Activated T-helper 9 cell treated with anti-CD3 and anti-CD28 coated beads, Interleukin-2, amount 50 U/mL, for 16 hours (primary cell): Measurements from ENCODE around the gene RHEBL1.

Experiments
- DNase-seq: peaks from one replicate; pipeline ENCODE4 v3.0.0-alpha.2; 2020; ENCODE audit warnings: low read depth

RHEBL1 gene

DNA sequence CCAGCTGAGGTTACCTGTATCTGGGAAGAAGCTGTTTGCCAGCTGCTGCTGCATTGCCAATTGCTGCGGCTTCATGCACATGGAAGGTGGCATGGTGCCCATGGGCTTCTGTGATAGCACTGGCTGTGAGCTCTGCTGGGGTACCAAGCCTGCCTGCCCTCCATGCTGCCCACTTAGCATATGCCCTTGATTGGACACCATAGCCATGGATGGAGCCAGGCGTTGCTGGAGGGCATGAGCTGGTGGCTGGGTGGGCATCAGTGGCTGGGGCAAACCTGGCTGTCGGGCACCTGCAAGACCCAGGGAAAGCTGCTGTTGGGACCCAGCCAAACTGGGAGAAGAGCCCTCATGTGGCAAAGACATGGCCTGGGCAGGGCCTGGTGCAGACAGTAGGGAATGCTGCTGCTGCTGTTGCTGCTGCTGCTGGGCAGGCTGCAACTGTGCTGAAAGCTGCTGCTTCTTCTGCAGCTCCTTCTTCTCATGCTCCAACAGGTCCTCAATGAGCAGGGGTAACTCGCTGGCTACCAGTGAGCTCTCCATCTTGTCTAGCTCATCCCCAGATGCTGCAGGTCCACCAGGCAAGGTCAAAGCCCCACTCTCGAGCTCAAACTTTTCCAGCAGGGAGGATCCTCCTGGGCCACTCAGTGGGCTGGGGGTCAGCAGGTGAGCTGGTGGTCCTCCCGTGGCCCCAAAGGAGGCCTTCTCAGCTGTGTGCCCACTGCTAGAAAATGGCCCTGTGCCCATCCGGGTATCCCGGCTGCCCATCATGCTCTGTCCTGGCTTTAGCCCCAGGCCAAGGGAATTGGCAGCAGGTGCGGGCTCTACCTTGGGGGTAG lies 32.5 kb downstream of the RHEBL1 start:
- no peak for DNase-seq

DNA sequence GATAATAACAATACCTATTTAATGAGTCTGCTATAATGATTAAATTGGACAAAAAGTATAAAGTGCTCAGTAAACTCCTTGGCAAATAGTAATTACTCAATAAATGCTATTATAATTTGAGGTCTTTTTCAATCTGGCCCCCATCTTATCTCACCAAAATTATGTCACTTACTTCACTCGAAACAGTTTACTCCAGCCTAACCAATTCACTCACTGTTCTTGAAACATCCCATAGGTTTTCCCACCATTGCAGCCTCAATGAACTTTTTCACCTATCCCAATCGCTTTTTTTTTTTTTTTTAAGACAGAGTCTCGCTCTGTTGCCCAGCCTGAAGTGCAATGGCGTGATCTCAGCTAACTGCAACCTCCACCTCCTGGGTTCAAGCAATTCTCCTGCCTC lies 33.8 kb downstream of the RHEBL1 start:
- DNase-seq: no peak

DNA sequence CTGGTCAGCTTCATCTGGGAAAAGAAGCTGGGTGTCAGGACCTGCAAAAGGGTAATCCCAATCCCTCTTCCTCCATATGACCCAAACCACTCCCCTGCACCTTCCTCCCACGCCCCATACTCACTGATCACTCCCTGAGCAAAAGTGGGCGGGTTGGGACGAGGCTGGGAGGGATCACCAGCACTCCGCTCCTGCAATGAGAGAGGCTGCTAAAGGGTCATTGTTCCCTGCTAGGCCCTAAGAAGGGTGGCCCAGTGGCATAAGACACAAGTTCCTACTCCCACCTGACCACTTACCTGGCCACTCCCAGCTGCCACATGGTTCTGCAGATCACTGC lies 35.5 kb downstream of the RHEBL1 start:
- DNase-seq: no peak

DNA sequence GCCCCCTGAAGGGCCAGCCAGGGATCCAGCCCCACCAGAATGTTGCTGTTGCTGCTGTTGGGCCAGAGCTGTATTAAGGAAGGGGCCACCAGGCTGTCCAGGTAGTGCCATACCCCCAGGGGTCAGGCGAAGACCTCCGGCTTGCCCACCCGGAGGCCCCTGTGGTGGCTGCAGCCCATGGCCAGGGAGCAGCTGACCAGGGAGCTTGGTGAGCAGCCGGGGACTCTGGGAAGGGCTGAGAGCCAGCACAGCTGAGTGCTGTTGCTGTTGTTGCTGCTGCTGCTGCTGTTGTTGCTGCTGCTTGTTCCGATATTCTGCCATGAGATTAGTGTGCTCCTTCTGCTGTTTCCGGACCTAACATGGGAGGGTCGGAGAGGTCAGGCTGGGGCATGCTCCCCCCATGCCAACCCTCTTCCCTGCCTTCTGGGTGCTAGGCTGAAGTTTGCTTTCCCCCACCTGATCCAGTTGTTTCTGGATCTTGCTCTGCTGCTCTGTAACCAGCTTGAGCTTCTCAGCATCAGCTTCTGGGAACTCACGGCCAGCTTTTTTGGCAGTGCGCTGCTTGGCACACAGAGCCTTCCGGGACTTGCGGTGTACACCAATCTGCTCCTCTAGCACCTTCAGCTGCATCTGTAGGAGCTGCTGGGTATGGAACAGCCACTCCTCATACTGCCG lies 36.0 kb downstream of the RHEBL1 start:
- DNase-seq: no peak

DNA sequence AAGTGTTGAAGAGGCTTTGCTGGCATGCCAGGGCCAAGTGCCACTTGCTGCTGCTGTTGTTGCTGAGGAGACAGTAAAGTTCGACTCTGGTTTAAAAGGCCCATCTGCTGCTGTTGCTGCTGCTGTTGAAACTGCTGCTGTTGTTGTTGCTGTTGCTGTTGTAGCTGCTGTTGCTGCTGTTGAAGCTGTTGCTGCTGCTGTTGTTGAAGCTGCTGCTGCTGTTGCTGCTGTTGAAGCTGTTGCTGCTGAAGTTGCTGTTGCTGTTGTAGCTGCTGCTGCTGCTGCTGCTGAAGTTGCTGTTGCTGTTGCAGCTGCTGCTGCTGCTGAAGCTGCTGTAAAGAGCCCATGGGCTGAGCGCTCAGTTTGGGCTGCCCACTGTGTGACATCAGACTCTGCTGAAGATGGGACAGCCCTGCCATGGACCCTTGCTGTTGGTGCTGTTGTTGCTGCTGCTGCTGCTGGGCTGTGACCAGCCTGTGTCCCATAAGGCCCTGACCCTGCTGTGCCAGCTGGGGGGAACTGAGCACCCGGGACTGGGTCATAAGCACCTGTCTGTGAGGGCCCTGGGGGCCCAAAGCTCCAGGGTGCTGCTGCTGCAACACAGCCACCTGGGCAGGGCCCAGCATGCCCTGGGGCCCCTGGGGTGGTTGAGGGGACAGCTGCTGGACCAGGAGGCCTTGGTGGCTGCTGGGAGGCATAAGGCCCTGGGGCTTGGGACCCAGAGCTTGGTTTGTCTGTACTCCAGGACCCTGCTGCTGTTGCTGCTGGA lies 36.9 kb downstream of the RHEBL1 start:
- DNase-seq: no peak

DNA sequence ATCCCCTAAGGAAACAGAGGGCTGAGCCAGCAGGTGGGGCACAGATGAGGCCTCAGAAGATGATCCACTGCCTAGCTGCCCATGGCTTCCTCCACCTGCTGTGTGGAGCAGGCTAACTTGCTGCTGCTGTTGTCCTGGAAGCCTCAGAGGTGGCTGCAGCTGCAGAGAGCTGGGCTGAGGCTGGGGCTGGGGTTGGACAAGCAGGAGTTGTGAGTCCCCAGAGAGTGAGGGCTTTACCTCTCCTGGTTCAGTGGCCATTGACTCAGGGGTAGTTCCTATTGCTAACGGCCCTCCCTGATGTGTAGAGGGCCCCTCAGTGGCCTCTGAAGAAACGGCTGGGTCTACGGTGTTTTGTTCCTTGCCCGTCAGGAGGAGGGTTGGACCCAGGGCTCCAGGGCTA lies 37.5 kb downstream of the RHEBL1 start:
- DNase-seq: no peak

DNA sequence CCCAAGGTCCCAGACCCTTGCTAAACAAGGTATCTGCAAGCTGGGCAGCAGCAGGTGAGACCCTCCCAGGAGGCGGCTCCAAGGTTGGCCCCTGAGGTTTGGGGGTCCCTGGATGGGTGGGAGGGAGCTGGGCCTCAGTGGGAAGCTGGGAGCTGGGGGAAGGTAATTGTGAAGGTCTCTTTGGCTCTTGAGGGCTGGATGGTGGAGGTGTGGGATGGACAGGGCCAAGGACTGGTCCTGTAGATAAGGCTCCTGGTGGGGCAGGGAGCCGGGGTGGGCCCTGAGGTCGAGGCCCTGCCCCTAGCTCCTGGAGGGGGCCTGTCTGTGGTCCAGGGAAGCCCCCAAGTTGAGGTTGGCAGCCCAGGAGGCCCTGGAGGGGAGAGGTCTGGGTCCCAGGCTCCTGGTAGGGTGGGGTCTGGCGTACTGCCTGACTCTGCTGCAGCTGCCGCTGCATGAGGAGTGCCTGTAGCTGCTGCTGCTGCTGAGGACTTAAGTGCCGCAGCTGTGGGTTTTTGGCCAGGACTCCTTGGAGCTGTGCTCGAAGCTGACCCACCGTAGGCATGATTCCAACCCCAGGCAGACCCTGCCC lies 38.1 kb downstream of the RHEBL1 start:
- no peak for DNase-seq

DNA sequence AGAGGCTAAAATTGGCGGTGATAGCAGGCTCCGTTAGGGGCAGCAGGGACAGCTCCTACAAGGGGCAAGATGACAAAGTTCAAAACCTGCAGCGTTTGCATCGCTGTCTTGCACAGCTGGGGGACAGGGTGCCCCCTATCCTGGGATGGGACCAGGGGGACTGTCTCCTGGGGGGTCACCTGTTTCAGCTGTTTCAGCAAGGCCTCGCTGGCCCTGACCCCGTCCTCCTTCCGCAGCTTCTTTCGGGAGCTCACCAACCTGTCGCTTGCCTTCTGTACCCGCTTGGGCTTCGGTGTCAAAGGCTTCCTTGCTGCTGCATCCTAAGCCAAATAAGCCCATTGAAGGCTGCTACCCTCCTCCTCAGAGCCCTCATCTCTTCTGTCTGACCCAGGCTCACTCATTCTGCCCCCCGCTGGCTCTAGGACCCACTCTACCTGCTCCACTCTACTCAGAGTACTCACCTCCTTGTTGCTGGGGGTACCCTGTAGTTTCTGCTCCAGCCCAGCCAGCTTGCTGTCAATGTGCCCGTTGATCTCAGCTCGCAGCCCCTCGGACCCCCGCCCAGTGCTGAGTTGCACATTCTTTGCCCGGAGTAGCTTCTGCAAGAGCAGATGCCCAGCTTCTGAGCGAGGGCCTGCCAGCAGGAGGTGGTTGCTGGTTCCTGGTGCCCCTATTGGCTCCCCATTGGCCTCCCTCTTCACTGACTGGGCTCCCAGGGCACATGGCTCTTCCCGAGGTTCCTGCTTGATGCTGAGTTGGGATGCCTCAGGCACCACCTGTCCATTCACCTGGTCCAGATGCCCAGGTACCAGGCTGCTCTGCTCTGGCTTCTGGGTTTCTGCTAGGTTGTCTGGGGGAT lies 38.8 kb downstream of the RHEBL1 start:
- no peak for DNase-seq

DNA sequence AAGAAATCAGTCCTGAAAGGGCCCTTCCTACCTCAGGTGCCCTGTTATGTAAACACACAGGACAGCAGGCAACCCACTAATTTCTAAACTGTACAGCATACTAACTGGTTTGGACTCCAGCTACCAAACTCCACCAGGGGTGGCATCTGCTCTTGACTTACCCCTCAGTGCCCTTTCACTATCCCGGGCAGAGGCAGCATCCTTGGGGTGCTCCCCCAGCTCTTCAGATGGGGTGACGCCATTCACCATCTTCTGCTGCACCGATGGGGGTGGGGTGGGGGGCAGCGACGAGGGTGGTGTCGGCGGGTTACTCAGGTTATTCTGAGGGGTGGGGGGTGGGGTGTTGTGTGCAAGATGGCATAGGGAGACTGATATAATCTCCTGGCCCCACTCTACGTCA lies 39.7 kb downstream of the RHEBL1 start:
- no peak for DNase-seq

DNA sequence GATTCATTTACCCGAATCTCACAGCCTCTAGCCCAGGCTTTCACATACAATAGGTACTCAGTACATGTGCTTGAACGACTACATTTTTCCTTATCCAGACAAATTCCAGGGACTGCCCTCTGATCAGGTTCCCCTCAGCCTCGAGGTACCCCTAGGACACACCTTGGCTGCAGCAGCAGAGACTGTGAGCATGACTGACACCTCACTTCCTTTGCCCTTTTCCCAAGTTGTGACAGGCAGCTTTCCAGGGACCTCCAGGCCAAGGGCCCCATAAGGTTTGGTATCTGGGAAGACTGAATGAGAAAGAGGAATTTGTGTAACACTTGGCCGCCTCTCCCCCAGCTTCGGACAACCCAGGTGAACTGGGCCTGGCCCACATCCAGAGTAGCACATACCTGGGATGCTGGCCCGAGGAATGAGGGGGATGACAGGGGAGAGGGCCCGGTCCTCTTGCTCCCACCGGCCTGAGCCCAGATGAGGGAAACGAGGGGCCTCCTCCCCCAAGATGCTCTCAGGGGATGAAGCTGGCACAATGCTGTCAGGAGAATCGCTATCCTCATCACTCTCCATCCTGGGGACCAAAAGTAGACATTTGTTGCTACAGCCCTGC lies 41.0 kb downstream of the RHEBL1 start:
- DNase-seq: no peak

DNA sequence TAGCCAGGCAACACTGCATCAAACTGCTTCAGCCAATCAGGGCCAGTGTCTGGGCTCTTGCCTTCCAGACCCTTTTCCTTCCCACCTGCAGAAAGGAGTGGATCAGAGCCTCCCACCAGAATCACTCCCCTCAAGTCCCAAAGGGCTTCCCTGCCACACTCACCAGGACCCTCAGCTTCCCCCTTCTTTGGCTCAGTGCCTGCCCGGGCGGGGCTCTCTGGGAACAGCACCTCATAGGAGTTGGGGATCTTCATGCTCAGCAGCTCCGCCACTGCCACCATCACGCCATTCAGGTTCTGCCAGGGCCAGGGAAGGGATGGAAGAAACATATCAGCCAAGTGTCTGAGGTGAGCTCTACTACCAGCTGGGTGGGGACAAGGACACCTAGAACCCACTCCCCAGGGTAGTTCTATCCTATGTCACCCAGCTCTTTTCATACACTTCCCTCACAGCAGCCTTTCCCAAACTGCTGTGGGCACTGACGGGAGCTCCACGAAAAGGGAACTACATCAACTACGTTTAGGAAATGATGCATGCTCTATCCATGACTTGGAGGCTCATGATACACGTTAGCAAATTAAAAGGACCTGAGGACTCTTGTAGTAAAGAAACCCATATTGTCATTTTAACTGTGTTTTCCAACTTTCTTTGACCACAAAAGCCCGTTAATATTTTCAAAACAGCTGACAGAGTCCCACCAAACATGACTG lies 41.8 kb downstream of the RHEBL1 start:
- DNase-seq: no peak

DNA sequence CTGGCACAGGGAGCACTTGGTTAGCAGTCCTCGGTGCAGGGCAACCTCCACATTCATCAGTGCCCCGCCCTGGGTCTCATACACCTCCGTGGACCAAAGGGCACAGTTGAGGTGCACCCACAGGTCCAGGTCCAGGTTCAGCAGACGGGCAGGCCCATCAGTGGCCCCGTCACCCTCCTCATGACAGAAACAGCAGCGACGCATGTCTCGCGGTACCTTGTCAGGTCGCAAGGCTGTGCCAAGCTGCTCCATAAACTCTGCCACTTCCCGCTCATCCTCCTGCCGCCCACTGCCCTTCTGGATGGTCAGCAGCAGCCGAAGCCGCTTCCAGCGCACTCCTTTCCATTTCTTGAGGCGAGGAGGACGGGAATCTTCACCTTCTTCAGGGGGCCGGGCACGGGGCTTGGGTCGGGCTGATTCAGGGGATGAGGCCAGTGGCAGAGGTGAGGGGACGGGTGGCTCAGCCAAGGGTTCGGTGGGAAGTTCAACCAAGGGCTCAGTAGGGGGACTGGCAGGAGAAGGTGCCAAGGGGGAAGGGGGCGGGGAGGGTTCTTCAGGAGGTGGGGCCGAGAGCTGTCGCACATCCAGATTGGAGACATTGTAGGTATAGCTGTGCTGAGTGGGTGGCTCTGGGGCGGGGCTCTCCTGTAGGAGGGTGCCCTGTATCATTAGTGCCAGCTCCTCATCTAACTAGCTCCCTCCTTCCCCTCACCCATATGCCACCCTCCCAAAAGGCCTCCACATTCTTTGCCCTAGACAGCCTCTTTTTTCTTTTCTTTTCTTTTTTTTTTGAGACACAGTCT lies 42.9 kb downstream of the RHEBL1 start:
- no peak for DNase-seq

DNA sequence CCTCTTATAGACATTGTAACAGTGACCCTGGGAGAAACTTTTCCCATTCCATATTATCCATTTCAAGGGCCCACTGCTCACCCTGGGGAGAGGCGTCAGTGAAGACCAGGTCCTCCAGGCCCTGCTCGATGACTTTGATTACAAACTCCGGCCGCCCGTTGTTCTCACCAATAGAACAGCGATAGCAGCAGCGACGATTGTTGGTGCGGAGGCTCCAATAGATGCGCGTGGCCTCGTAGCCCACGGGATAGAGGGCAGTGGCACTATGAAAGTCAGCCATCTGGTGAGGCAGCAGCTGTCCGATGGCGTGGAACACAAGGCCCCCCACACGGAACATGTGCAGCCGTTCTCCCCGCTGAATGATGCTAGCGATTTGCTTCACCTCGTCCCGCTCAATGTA lies 43.7 kb downstream of the RHEBL1 start:
- no peak for DNase-seq

DNA sequence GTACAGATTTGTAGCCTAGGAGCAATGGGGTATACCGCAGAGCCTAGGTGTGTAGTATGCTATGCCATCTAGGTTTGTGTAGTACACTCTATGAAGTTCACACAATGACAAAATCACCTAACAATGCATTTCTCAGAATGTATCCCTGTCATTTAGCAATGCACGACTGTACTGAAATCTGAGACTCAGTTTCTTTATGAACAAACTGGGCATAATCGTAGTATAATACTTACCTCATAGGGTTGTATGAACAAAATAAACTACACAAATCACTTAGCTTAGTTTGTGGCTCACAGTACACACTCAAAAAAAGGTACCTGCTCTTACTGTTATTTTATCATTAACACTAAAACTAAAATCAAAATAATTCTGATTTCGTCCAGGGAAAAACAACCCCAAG lies 44.3 kb downstream of the RHEBL1 start:
- DNase-seq: no peak

DNA sequence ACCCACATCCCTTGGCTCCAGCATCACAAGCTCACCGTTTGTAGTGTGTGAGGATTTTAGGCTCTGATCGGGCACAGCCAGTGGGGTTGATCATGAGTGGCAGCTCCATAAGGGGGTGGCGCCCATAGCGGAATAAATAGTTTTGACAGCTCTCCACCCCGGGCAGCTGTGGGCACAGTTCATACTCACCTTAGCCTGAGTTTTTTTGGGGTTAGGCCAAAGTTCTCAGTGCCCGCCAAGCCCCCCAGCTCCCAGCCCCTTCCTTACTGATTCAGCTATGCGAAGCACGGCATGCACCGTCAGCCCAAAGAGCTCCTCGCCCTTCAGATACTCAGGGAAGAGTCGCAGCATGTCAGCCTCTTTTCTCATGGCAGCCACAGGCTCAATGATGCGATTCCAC lies 45.2 kb downstream of the RHEBL1 start:
- DNase-seq: no peak

DNA sequence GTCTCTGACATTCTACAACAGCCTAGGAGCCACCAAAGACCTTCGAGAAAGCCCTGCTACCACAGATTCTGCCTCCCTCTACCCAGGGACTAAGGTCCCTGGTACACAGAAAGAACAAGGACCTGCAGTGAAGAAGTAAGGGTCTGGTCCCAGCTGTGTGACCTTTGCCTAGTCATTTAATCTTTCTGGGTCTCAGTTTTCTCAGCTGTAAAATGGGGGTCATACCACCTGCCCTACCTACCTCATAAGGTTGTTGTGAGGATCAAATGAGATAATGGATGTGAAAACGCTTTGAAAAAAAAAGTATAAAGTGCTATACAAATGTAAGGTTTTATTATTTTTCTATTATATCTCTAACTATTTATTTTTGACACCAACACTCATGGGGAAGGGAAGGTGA lies 46.0 kb downstream of the RHEBL1 start:
- DNase-seq: no peak

DNA sequence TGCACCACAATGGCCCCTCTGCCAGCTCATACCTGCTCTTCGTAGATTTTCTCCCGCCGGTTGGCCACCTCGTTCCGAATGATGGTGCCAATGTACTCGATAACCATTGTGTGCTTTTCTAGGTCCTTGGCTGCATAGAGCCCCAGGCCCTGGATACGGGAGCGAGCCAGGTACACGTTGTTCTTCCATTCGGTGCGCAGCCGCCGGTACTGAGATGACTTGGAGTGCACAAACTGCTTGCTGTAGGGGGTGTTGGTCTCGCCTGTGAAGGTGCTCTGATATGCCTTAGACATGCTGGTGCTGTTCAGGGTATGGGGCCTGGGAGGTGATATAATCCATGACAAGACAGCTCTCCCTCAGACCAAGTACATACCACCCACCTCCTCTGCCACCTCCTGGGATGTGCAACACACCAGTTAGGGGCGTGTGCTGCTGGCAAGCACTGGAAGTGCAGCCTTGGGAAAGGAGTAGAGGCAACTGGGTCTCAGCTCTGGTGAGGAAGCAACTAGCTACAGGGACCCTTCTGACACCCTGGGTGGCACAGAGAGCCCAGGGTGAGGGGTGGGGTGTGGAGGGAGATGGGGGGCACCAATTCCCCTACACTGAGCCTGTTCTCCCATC lies 47.1 kb downstream of the RHEBL1 start:
- DNase-seq: no peak

DNA sequence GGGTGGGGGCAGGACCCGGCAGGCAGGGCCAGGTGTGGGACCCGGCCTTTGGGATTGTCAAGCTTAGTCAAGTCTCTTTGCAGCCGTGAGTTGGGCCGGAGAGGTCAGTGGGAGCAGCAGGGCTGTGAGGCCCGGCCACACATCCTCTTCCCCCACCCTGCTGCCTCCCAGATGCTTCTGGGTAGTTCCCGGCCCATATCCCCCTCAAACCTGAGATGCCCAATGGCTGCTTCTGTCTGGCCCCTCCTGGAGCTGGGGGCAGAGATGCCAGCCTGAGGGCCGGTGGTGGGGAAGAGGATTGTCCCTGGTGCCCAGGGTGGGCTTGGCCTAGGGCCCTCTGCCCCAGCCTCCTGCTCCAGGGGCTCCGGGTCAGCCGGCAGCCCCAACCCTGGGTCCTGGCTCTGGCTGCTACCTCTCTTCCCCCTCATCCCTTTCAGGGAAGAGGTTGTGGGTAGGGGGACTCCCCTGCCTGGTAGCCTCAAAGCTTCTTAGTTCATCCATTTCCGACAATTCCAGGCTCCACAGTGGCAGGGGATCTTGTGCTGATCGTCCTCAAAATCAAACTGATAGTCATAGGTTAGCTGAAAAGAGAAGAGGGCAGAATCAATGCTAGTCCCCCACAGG lies 48.4 kb downstream of the RHEBL1 start:
- no peak for DNase-seq

DNA sequence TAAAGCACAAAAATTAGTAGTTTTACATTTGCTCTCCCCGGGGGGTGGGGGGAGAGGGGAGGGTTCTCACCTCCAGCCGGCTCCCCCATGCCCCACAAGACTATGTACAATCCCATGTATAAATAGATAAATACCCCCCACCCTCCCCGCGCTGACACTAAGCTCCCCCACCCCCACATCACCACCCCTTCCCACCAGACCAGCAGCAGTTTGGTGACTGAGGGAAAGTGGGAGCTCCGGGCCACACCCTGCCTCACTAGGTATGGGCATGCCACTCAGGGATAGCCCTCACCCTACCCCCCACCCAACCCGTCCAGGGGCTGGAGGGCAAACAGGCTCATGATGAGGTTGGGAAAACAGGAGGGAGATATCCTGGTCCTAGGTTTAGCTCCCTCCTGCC lies 49.3 kb downstream of the RHEBL1 start:
- DNase-seq: no peak
